Transverse colon (tissue), 4 donors: ENCODE results near the gene SDK1.

ENCODE experiments used
- EP300 ChIP-seq: sonication (generic); formaldehyde crosslinking; IDR thresholded peaks from one replicate; pipeline ENCODE4 v1.6.1; 2017; ENCODE audit warnings: antibody characterized with exemption, low read depth
- POLR2AphosphoS5 ChIP-seq, 3 donors: sonication (generic); formaldehyde crosslinking; IDR thresholded peaks; one replicate each; pipeline ENCODE4 v1.6.1; 2016; ENCODE audit warnings: antibody characterized with exemption in 3 of 3
- TF ChIP-seq, protein P1 (sequence below), 5 experiments: fragments of 200-600 bp in 3 of 5; fragments of 450-650 bp in 2 of 5; sonication (generic) in 3 of 5; IDR thresholded peaks; 1 replicate in 2 of 5; 2 replicates in 3 of 5; pipeline ENCODE4 v1.5.1; 2016 to 2017; ENCODE audit warnings: antibody characterized with exemption in 5 of 5, inconsistent platforms in 3 of 5, mild to moderate bottlenecking in 2 of 5, moderate library complexity in 1 of 5

- TF ChIP-seq, protein P1, sequence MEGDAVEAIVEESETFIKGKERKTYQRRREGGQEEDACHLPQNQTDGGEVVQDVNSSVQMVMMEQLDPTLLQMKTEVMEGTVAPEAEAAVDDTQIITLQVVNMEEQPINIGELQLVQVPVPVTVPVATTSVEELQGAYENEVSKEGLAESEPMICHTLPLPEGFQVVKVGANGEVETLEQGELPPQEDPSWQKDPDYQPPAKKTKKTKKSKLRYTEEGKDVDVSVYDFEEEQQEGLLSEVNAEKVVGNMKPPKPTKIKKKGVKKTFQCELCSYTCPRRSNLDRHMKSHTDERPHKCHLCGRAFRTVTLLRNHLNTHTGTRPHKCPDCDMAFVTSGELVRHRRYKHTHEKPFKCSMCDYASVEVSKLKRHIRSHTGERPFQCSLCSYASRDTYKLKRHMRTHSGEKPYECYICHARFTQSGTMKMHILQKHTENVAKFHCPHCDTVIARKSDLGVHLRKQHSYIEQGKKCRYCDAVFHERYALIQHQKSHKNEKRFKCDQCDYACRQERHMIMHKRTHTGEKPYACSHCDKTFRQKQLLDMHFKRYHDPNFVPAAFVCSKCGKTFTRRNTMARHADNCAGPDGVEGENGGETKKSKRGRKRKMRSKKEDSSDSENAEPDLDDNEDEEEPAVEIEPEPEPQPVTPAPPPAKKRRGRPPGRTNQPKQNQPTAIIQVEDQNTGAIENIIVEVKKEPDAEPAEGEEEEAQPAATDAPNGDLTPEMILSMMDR (IDR thresholded peaks at IDR 0.05): no peak
- no peak for TF ChIP-seq POLR2AphosphoS5 (IDR thresholded peaks at IDR 0.05)
- no peak for TF ChIP-seq EP300
Measured at GRCh38 chr7:3924277-3924676, 623.2 kb downstream of the SDK1 start.
